Effector memory CD4-positive, alpha-beta T cell (primary cell): ENCODE data around the gene AMFR.

Source experiments
- DNase-seq, 3 donors: peaks; one replicate each; pipeline ENCODE4 v3.0.0-alpha.2; 2020
- H3K27ac ChIP-seq: 2 replicates; pipeline ENCODE4 v1.7.0; 2013; ENCODE audit warnings: mild to moderate bottlenecking, low read length, moderate library complexity; ENCODE audit not compliant: insufficient read depth, poor library complexity, severe bottlenecking
- H3K27me3 ChIP-seq: replicated peaks from 2 replicates; pipeline ENCODE4 v1.7.0; 2013; ENCODE audit warnings: mild to moderate bottlenecking, low read length; ENCODE audit not compliant: insufficient read depth, control insufficient read depth, poor library complexity, severe bottlenecking
- H3K36me3 ChIP-seq: 2 replicates; pipeline ENCODE4 v1.7.0; 2013; ENCODE audit warnings: mild to moderate bottlenecking, low read length, moderate library complexity; ENCODE audit not compliant: control insufficient read depth, insufficient read depth
- H3K4me1 ChIP-seq: 2 replicates; pipeline ENCODE4 v1.7.0; 2013; ENCODE audit warnings: low read length, mild to moderate bottlenecking; ENCODE audit not compliant: control insufficient read depth, insufficient read depth, poor library complexity, severe bottlenecking
- H3K4me3 ChIP-seq: 2 replicates; pipeline ENCODE4 v1.7.0; 2013; ENCODE audit warnings: low read length, low read depth, mild to moderate bottlenecking; ENCODE audit not compliant: insufficient read depth, poor library complexity, severe bottlenecking
- H3K9me3 ChIP-seq: 2 replicates; pipeline ENCODE4 v1.7.0; 2013; ENCODE audit warnings: mild to moderate bottlenecking, low read length, moderate library complexity; ENCODE audit not compliant: control insufficient read depth

AMFR gene

GRCh38 chr16:56415875-56416274, 9.5 kb downstream of the AMFR start:
- H3K4me3 ChIP-seq = no peak overlapping the region

GRCh38 chr16:56414366-56414765, 11.0 kb downstream of the AMFR start:
- Histone ChIP-seq H3K27me3 (no peaks in the 10 kb centered on the region), H3K36me3 (peaks cover 13% of the 10 kb centered on the region), H3K9me3 (no peaks in the 10 kb centered on the region), H3K4me3 (no peak overlapping the region), H3K27ac (no peak overlapping the region), H3K4me1 (no peaks in the 10 kb centered on the region)
- no peak for DNase-seq

More at GRCh38 chr16:56415875-56416274, 9.5 kb downstream of the AMFR start:
- DNase-seq = no peak
- no peaks in the 10 kb centered on the region for H3K4me1 ChIP-seq
- H3K9me3 ChIP-seq = no peaks in the 10 kb centered on the region
- no peak overlapping the region for H3K27ac ChIP-seq
- H3K27me3 ChIP-seq = no peaks in the 10 kb centered on the region
- H3K36me3 ChIP-seq = peaks cover 10% of the 10 kb centered on the region

GRCh38 chr16:56413381-56413780, 12.0 kb downstream of the AMFR start:
- Histone ChIP-seq H3K9me3 (no peaks in the 10 kb centered on the region), H3K36me3 (peaks cover 23% of the 10 kb centered on the region), H3K4me1 (no peaks in the 10 kb centered on the region), H3K27me3 (no peaks in the 10 kb centered on the region), H3K27ac (no peak overlapping the region), H3K4me3 (no peak overlapping the region)
- DNase-seq = no peak

GRCh38 chr16:56411624-56412023, 13.7 kb downstream of the AMFR start:
- no peaks in the 10 kb centered on the region for H3K4me1 ChIP-seq
- no peak overlapping the region for H3K27ac ChIP-seq
- peaks cover 31% of the 10 kb centered on the region for H3K36me3 ChIP-seq
- no peaks in the 10 kb centered on the region for H3K27me3 ChIP-seq
- no peak overlapping the region for H3K4me3 ChIP-seq
- no peaks in the 10 kb centered on the region for H3K9me3 ChIP-seq
- no peak for DNase-seq

- no peaks in the 10 kb centered on the region for H3K9me3 ChIP-seq
- H3K36me3 ChIP-seq = peaks cover 31% of the 10 kb centered on the region
- no peak for DNase-seq
- H3K27me3 ChIP-seq = no peaks in the 10 kb centered on the region
- no peaks in the 10 kb centered on the region for H3K4me1 ChIP-seq
- H3K4me3 ChIP-seq = no peak overlapping the region
- H3K27ac ChIP-seq = no peak overlapping the region
Observed at GRCh38 chr16:56411123-56411522, 14.2 kb downstream of the AMFR start.

GRCh38 chr16:56409195-56409594, 16.1 kb downstream of the AMFR start:
- peaks cover 42% of the 10 kb centered on the region for H3K36me3 ChIP-seq
- no peaks in the 10 kb centered on the region for H3K4me1 ChIP-seq
- no peak for DNase-seq
- no peaks in the 10 kb centered on the region for H3K27me3 ChIP-seq
- H3K27ac ChIP-seq = no peak overlapping the region
- no peak overlapping the region for H3K4me3 ChIP-seq
- H3K9me3 ChIP-seq = no peaks in the 10 kb centered on the region

- Histone ChIP-seq H3K4me3 (no peak overlapping the region), H3K9me3 (no peaks in the 10 kb centered on the region), H3K27ac (no peak overlapping the region), H3K27me3 (no peaks in the 10 kb centered on the region), H3K4me1 (no peaks in the 10 kb centered on the region), H3K36me3 (peaks cover 43% of the 10 kb centered on the region)
- no peak for DNase-seq
Observed at GRCh38 chr16:56408379-56409098, 16.8 kb downstream of the AMFR start.

GRCh38 chr16:56405977-56406672, 19.2 kb downstream of the AMFR start:
- H3K36me3 ChIP-seq = peaks cover 54% of the 10 kb centered on the region
- no peak for DNase-seq
- no peaks in the 10 kb centered on the region for H3K4me1 ChIP-seq

GRCh38 chr16:56401482-56401881, 23.9 kb downstream of the AMFR start:
- Histone ChIP-seq H3K4me1 (no peaks in the 10 kb centered on the region), H3K9me3 (no peaks in the 10 kb centered on the region), H3K27ac (no peak overlapping the region), H3K27me3 (no peaks in the 10 kb centered on the region), H3K4me3 (no peak overlapping the region), H3K36me3 (peaks cover 46% of the 10 kb centered on the region)
- no peak for DNase-seq

More at GRCh38 chr16:56405977-56406672, 19.2 kb downstream of the AMFR start:
- no peaks in the 10 kb centered on the region for H3K27me3 ChIP-seq
- H3K4me3 ChIP-seq = no peak overlapping the region
- no peak overlapping the region for H3K27ac ChIP-seq
- no peaks in the 10 kb centered on the region for H3K9me3 ChIP-seq

- H3K36me3 ChIP-seq = peaks cover 46% of the 10 kb centered on the region
Observed at GRCh38 chr16:56400458-56400857, 24.9 kb downstream of the AMFR start.

More at GRCh38 chr16:56400458-56400857, 24.9 kb downstream of the AMFR start:
- DNase-seq = no peak
- Histone ChIP-seq H3K4me3 (no peak overlapping the region), H3K4me1 (no peaks in the 10 kb centered on the region), H3K27ac (no peak overlapping the region), H3K9me3 (no peaks in the 10 kb centered on the region), H3K27me3 (no peaks in the 10 kb centered on the region)
